DMS53 (cell line): ENCODE measurements around the gene UBE2U.
"Not testable (repeated sequence)": the region's sequence is repeated elsewhere in the genome, so short reads cannot be mapped to it uniquely, and the experiment has no call there.

Source experiments
- DNase-seq: peaks from one replicate; lab custom pipeline; 2025; lab: John Stamatoyannopoulos, UW

UBE2U gene

GRCh38 chr1:64192290-64192689, 11.1 kb upstream of the UBE2U start:
- DNase-seq, result peak; percentile 31

GRCh38 chr1:64194168-64195080, 9.0 kb upstream of the UBE2U start:
- DNase-seq, result no peak

- no peak for DNase-seq
Observed at GRCh38 chr1:64195081-64195395, 8.4 kb upstream of the UBE2U start.

- DNase-seq, result no peak
Observed at GRCh38 chr1:64196074-64196870, 7.2 kb upstream of the UBE2U start.

GRCh38 chr1:64197076-64197475, 6.3 kb upstream of the UBE2U start:
- DNase-seq, result no peak

GRCh38 chr1:64199154-64199553, 4.3 kb upstream of the UBE2U start:
- DNase-seq, result no peak

- no peak for DNase-seq
Observed at GRCh38 chr1:64200064-64200463, 3.4 kb upstream of the UBE2U start.

GRCh38 chr1:64209221-64209620, 5.8 kb downstream of the UBE2U start:
- DNase-seq, result no peak

- no peak for DNase-seq
Observed at GRCh38 chr1:64212031-64212430, 8.6 kb downstream of the UBE2U start.

GRCh38 chr1:64215576-64215975, 12.2 kb downstream of the UBE2U start:
- peak; percentile 64 for DNase-seq

- no peak for DNase-seq
Observed at GRCh38 chr1:64220241-64220640, 16.8 kb downstream of the UBE2U start.

GRCh38 chr1:64223329-64224151, 20.1 kb downstream of the UBE2U start:
- DNase-seq, result peak; percentile 39

- DNase-seq, result not testable (repeated sequence)
Observed at GRCh38 chr1:64224236-64224635, 20.8 kb downstream of the UBE2U start.

- no peak for DNase-seq
Observed at GRCh38 chr1:64228167-64228957, 24.9 kb downstream of the UBE2U start.

- DNase-seq, result peak; percentile 94
Observed at GRCh38 chr1:64229307-64229706, 25.9 kb downstream of the UBE2U start.

GRCh38 chr1:64231153-64231552, 27.7 kb downstream of the UBE2U start:
- peak; percentile 94 for DNase-seq

GRCh38 chr1:64231654-64232053, 28.2 kb downstream of the UBE2U start:
- DNase-seq, result no peak

GRCh38 chr1:64234714-64235113, 31.3 kb downstream of the UBE2U start:
- DNase-seq, result no peak

- DNase-seq, result no peak
Observed at GRCh38 chr1:64235181-64235580, 31.8 kb downstream of the UBE2U start.

- DNase-seq, result no peak
Observed at GRCh38 chr1:64235910-64236309, 32.5 kb downstream of the UBE2U start.

- DNase-seq, result peak; percentile 23
Observed at GRCh38 chr1:64236541-64236954, 33.1 kb downstream of the UBE2U start.
